Upper lobe of right lung (tissue), 1 donor: ENCODE measurements around the gene ARAP1. TPM values are rescaled to one million over a fixed set of nuclear protein-coding genes. Genes with fewer than 3 reads are reported as not detected.

Experiments used
- ATAC-seq: fragments of 200-7000 bp; cut with Tn5 transposase; one replicate; pipeline ENCODE4 v1.9.1; 2020; ENCODE audit warnings: mild to moderate bottlenecking, moderate library complexity
- DNase-seq: peaks from one replicate; pipeline ENCODE4 v3.0.0-alpha.2; 2020
- H3K27ac ChIP-seq: fragments of 200-600 bp; one replicate; pipeline ENCODE4 v1.8.0; 2022
- H3K27me3 ChIP-seq: fragments of 200-600 bp; one replicate; pipeline ENCODE4 v1.8.0; 2022; ENCODE audit warnings: mild to moderate bottlenecking
- H3K36me3 ChIP-seq: fragments of 200-600 bp; one replicate; pipeline ENCODE4 v1.8.0; 2022
- H3K4me1 ChIP-seq: fragments of 200-600 bp; one replicate; pipeline ENCODE4 v1.8.0; 2022
- H3K4me3 ChIP-seq: fragments of 200-600 bp; one replicate; pipeline ENCODE4 v1.8.0; 2022; ENCODE audit warnings: mild to moderate bottlenecking
- H3K9me3 ChIP-seq: fragments of 200-600 bp; one replicate; pipeline ENCODE4 v1.8.0; 2022
- intact Hi-C: fragments of 100-400 bp; cut with DNase I; formaldehyde crosslinking; loops from one replicate; pipeline ENCODE4 v1.11.0; 2022
- total RNA-seq: library from RNA; stranded (reverse); fragmentation: NEBNext Ultra II Directional; extraction: Animal tissue kit (Norgen Biotek cat#: 25700); gene quantifications from one replicate; pipeline ENCODE4 v1.2.1, GENCODE V29; 2021
- TF ChIP-seq, protein P1 (sequence below): fragments of 200-600 bp; IDR thresholded peaks from one replicate; pipeline ENCODE4 v1.8.0; 2022; ENCODE audit warnings: antibody characterized with exemption
- donor health status: DM: no; HTN: yes; CAD: no; lungs with severe emphysema.

Gene ARAP1
- total RNA-seq, 1 donor from 2014 or later: 226 TPM

- no peak for DNase-seq
- H3K9me3 ChIP-seq: no peaks in the 10 kb centered on the region
- TF ChIP-seq, protein P1, sequence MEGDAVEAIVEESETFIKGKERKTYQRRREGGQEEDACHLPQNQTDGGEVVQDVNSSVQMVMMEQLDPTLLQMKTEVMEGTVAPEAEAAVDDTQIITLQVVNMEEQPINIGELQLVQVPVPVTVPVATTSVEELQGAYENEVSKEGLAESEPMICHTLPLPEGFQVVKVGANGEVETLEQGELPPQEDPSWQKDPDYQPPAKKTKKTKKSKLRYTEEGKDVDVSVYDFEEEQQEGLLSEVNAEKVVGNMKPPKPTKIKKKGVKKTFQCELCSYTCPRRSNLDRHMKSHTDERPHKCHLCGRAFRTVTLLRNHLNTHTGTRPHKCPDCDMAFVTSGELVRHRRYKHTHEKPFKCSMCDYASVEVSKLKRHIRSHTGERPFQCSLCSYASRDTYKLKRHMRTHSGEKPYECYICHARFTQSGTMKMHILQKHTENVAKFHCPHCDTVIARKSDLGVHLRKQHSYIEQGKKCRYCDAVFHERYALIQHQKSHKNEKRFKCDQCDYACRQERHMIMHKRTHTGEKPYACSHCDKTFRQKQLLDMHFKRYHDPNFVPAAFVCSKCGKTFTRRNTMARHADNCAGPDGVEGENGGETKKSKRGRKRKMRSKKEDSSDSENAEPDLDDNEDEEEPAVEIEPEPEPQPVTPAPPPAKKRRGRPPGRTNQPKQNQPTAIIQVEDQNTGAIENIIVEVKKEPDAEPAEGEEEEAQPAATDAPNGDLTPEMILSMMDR: no peak
- no peak for ATAC-seq
- peaks cover 42% of the 10 kb centered on the region for H3K27me3 ChIP-seq
- H3K4me1 ChIP-seq: no peaks in the 10 kb centered on the region
- intact Hi-C loops: no loop called here
- no peak overlapping the region for H3K27ac ChIP-seq
- no peaks in the 10 kb centered on the region for H3K36me3 ChIP-seq
- no peak overlapping the region for H3K4me3 ChIP-seq
Measured at GRCh38 chr11:72671152-72672099, 80.8 kb downstream of the ARAP1 start.

GRCh38 chr11:72670041-72670440 lies 82.2 kb downstream of the ARAP1 start:
- TF ChIP-seq, protein P1: no peak
- intact Hi-C loops: no loop called here
- ATAC-seq: no peak
- H3K4me1 ChIP-seq: no peaks in the 10 kb centered on the region
- peaks cover 28% of the 10 kb centered on the region for H3K27me3 ChIP-seq
- no peaks in the 10 kb centered on the region for H3K9me3 ChIP-seq
- H3K4me3 ChIP-seq: no peak overlapping the region
- no peak for DNase-seq
- no peak overlapping the region for H3K27ac ChIP-seq
- H3K36me3 ChIP-seq: no peaks in the 10 kb centered on the region

- no peak overlapping the region for H3K4me3 ChIP-seq
- no peak for ATAC-seq
- no peaks in the 10 kb centered on the region for H3K9me3 ChIP-seq
- H3K27me3 ChIP-seq: peaks cover 23% of the 10 kb centered on the region
- no peak overlapping the region for H3K27ac ChIP-seq
- TF ChIP-seq, protein P1: no peak
- no peaks in the 10 kb centered on the region for H3K4me1 ChIP-seq
- intact Hi-C loops: no loop called here
- H3K36me3 ChIP-seq: no peaks in the 10 kb centered on the region
- no peak for DNase-seq
Measured at GRCh38 chr11:72669527-72669926, 82.7 kb downstream of the ARAP1 start.

DNA sequence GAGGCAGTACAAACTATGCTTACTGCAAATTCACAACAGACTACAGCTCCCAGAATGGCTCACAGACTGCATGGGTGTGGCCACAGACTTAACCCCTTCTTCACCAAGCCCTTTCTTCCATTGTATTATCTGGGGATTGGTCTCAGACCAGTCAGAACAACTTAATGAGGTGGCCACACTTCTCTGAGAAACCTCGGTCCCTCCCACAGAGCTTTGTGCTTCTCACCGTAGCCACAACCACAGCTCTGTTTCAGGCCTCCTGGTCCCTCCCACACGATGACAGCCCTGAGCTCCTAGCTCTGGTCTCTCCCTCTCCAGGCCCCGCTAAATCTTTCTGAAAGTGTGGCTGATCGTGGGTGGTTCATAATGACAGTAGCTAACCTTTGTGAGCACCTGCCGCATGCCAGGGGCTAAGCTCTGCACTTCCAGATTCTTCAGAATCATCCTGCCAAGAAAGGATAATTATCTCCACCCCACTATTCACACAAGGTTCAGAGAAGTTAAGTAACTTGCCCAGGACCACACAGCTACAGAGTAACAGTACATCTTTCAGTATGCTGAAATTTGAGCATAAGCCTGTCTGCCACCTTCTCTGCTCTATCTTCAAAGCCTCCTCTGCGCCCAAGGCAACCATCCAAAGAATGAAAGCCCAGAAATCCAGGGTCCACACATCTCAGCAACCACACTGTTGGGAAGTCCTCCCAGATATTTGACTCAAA lies 83.4 kb downstream of the ARAP1 start:
- TF ChIP-seq, protein P1: no peak
- intact Hi-C loops: no loop called here
- Histone ChIP-seq H3K27ac (no peak overlapping the region), H3K9me3 (no peaks in the 10 kb centered on the region), H3K27me3 (peaks cover 15% of the 10 kb centered on the region), H3K4me1 (no peaks in the 10 kb centered on the region), H3K4me3 (no peak overlapping the region), H3K36me3 (no peaks in the 10 kb centered on the region)
- ATAC-seq (no peak), DNase-seq (no peak)

DNA sequence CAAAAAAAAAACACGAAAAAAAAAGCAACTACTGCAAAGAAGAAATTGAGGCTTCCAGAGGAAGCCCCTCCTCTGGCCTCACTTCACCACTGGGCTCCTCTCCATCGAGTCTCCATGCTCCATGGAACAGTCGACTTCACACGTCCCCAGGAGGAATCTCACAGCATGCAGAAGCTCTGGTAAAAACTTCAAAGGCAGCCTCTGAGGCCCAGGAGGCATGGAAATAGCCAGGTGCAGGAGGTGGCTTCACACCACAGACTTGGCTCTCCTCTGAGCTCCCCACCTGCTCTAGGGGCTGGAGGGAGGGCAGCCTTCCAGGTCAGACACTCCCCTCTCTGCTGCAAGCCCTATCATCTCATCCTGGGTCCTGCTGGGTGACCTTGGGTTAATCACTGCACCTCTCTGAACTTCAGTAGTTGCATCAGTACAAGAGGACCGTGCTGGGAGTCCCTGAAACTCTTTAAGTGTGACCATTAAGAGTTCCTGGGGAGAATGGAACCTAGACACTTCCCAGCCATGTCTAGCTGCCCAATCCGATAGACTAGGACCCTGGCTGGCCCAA lies 86.2 kb downstream of the ARAP1 start:
- Histone ChIP-seq H3K4me1 (no peaks in the 10 kb centered on the region), H3K27ac (no peak overlapping the region), H3K9me3 (no peaks in the 10 kb centered on the region), H3K4me3 (no peak overlapping the region), H3K36me3 (no peaks in the 10 kb centered on the region), H3K27me3 (no peaks in the 10 kb centered on the region)
- DNase-seq: no peak
- ATAC-seq: no peak
- intact Hi-C loops: no loop called here
- TF ChIP-seq, protein P1: no peak
